Right lobe of liver (tissue), 6 donors: ENCODE results near the gene TRIO. TPM values are rescaled to one million over a fixed set of nuclear protein-coding genes. Genes with fewer than 3 reads are reported as not detected.

Source experiments
- ATAC-seq, 4 donors: fragments of 200-7000 bp; cut with Tn5 transposase; one replicate each; pipeline ENCODE4 v1.9.1; 2020; ENCODE audit warnings: mild to moderate bottlenecking in 4 of 4, moderate library complexity in 4 of 4
- DNase-seq, 3 donors: peaks; one replicate each; pipeline ENCODE4 v3.0.0-alpha.2; 2020
- H3K27ac ChIP-seq, 3 donors: fragments of 200-600 bp; one replicate each; pipeline ENCODE4 v1.8.0; 2022
- H3K27me3 ChIP-seq, 2 donors: fragments of 200-600 bp; one replicate each; pipeline ENCODE4 v1.8.0; 2022
- H3K36me3 ChIP-seq, 4 donors: fragments of 200-600 bp; sonication (generic) in 1 of 4; one replicate each; pipeline versions ENCODE4 v1.5.1 to v1.8.0; 2017 to 2022; ENCODE audit warnings: control low read depth in 1 of 4
- H3K4me1 ChIP-seq, 4 donors: fragments of 200-600 bp; sonication (generic) in 1 of 4; one replicate each; pipeline versions ENCODE4 v1.5.1 to v1.8.0; 2017 to 2022; ENCODE audit warnings: control low read depth in 1 of 4
- H3K4me3 ChIP-seq, 3 donors: fragments of 200-600 bp; one replicate each; pipeline ENCODE4 v1.8.0; 2022
- H3K9me3 ChIP-seq, 4 donors: fragments of 200-600 bp; sonication (generic) in 1 of 4; one replicate each; pipeline versions ENCODE4 v1.5.1 to v1.8.0; 2017 to 2022; ENCODE audit warnings: control low read depth in 1 of 4
- POLR2A ChIP-seq: fragments of 450-650 bp; IDR thresholded peaks from one replicate; pipeline ENCODE4 v1.6.1; 2017; ENCODE audit warnings: antibody characterized with exemption, mild to moderate bottlenecking
- WGBS: methylation state at CpG from one replicate; pipeline ENCODE4 v1.1.6; 2018; ENCODE audit warnings: low coverage, low lambda C conversion rate; ENCODE audit not compliant: insufficient coverage; ENCODE audit errors: missing lambda C conversion rate; 5-methylcytosine and 5-hydroxymethylcytosine counted together
- intact Hi-C, 2 donors: fragments of 100-400 bp; cut with DNase I; formaldehyde crosslinking; loops; one replicate each; pipeline versions ENCODE4 v1.11.2 to v1.14.1; 2022
- total RNA-seq, 6 experiments: library from RNA; depleted of rRNA in 2 of 6; stranded (reverse); fragments of >200 nt in 2 of 6; fragmentation: NEBNext Ultra II Directional in 3 of 6; extraction: Animal tissue kit (Norgen Biotek cat#: 25700) in 3 of 6; gene quantifications; one replicate each; pipeline versions ENCODE4 v1.1.0 to v1.2.4, GENCODE V29; 2016 to 2023
- TF ChIP-seq, protein P1 (sequence below), 4 donors: fragments of 200-600 bp in 3 of 4; fragments of 450-650 bp in 1 of 4; IDR thresholded peaks; one replicate each; pipeline versions ENCODE4 v1.5.1 to v1.8.0; 2016 to 2022; ENCODE audit warnings: antibody characterized with exemption in 4 of 4, mild to moderate bottlenecking in 2 of 4
- donor health status: DM: no; HTN: yes; CAD: no.
- donor health status: DM: no; HTN: no; CAD: no.
- donor health status: DM: no; HTN: no; CAD: no.
- donor health status: DM: no; HTN: yes; CAD: no.
- donor health status: DM: no; HTN: yes; CAD: no.

The TRIO gene
- total RNA-seq, 6 experiments from 2014 or later, result 34.7 to 63.5 (median 50.2) TPM

GRCh38 chr5:14376789-14377188, 233.6 kb downstream of the TRIO start:
- ATAC-seq (no peak), DNase-seq (no peak)
- no peaks in the 10 kb centered on the region for H3K27me3 ChIP-seq
- peaks cover 4 to 60% (median 21%) of the 10 kb centered on the region in 4 donors for H3K36me3 ChIP-seq
- intact Hi-C loops, result no loop called here
- H3K4me1 ChIP-seq, result no peaks in the 10 kb centered on the region
- H3K9me3 ChIP-seq, result no peaks in the 10 kb centered on the region
- no peak overlapping the region for H3K27ac ChIP-seq
- H3K4me3 ChIP-seq, result no peak overlapping the region
- 95% methylated on average over 3 of the region's 3 CpGs for WGBS
- TF ChIP-seq POLR2A, result no peak

DNA sequence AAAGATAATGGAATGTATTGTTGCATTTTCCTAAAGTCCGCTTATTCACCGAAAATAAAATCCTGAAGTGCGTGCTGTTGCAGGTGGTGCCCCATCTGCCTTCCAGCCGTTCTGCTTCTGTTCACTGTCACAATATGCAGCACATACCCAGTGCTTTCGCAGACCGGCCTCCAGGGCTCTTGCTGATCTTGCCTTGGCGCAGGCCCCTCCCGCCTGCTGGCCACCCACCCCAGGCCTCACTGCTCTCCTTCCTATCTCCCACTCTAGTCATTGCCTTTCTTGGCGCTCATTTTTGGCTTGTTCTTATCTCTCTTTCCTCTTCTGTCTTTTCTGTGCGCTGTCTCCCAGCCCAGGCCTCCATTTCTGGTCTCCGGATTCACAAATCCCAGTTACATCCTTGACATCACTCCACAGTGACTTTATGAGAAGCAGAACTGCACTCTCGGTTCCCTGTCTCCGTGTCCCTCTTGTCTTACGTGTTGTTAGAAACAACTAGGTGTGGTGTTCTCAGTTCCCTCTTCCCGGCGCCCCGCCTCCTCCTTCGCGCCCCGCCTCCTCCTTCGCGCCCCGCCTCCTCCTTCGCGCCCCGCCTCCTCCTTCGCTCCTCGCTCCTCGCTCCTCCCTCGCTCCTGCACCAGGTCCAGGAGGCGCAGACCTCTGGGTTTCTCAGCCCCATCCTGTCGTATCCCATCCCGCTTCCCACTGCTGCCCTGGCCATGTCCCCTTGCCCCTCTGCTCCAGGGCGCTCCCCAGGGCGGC, 236.8 kb downstream of the TRIO start:
- H3K4me3 ChIP-seq, result no peak overlapping the region
- intact Hi-C loops, result no loop called here
- H3K9me3 ChIP-seq, result no peaks in the 10 kb centered on the region
- ATAC-seq, result peak in 2 of 4 donors; percentile 30 to 31
- TF ChIP-seq, protein P1, sequence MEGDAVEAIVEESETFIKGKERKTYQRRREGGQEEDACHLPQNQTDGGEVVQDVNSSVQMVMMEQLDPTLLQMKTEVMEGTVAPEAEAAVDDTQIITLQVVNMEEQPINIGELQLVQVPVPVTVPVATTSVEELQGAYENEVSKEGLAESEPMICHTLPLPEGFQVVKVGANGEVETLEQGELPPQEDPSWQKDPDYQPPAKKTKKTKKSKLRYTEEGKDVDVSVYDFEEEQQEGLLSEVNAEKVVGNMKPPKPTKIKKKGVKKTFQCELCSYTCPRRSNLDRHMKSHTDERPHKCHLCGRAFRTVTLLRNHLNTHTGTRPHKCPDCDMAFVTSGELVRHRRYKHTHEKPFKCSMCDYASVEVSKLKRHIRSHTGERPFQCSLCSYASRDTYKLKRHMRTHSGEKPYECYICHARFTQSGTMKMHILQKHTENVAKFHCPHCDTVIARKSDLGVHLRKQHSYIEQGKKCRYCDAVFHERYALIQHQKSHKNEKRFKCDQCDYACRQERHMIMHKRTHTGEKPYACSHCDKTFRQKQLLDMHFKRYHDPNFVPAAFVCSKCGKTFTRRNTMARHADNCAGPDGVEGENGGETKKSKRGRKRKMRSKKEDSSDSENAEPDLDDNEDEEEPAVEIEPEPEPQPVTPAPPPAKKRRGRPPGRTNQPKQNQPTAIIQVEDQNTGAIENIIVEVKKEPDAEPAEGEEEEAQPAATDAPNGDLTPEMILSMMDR (IDR thresholded peaks at IDR 0.05), result no peak
- TF ChIP-seq POLR2A, result no peak
- peaks cover 4 to 68% (median 28%) of the 10 kb centered on the region in 4 donors for H3K36me3 ChIP-seq
- H3K27me3 ChIP-seq, result no peaks in the 10 kb centered on the region
- no peak for DNase-seq
- no peak overlapping the region for H3K27ac ChIP-seq
- WGBS, result 93% methylated on average over 33 of the region's 35 CpGs
- H3K4me1 ChIP-seq, result no peaks in the 10 kb centered on the region

GRCh38 chr5:14380712-14381111, 237.6 kb downstream of the TRIO start:
- DNase-seq (no peak), ATAC-seq (no peak)
- Histone ChIP-seq H3K27ac (no peak overlapping the region), H3K4me1 (no peaks in the 10 kb centered on the region), H3K9me3 (no peaks in the 10 kb centered on the region), H3K27me3 (no peaks in the 10 kb centered on the region), H3K4me3 (no peak overlapping the region), H3K36me3 (peaks cover 4 to 70% (median 28%) of the 10 kb centered on the region in 4 donors)
- 63% methylated on average over 4 of the region's 4 CpGs for WGBS
- no peak for TF ChIP-seq POLR2A
- TF ChIP-seq, protein P1 (IDR thresholded peaks at IDR 0.05), result no peak
- intact Hi-C loops, result no loop called here

- H3K4me3 ChIP-seq, result no peak overlapping the region
- TF ChIP-seq POLR2A, result no peak
- TF ChIP-seq, protein P1 (IDR thresholded peaks at IDR 0.05), result no peak
- no peaks in the 10 kb centered on the region for H3K9me3 ChIP-seq
- H3K4me1 ChIP-seq, result no peaks in the 10 kb centered on the region
- DNase-seq (no peak), ATAC-seq (no peak)
- H3K27ac ChIP-seq, result no peak overlapping the region
- H3K27me3 ChIP-seq, result no peaks in the 10 kb centered on the region
- peaks cover 4 to 69% (median 29%) of the 10 kb centered on the region in 4 donors for H3K36me3 ChIP-seq
- 100% methylated on average over 4 of the region's 4 CpGs for whole genome bisulfite sequencing
- intact Hi-C loops, result no loop called here
These were observed 239.5 kb downstream of the TRIO start for GRCh38 chr5:14382640-14383039.

GRCh38 chr5:14383923-14384322, 240.8 kb downstream of the TRIO start:
- ATAC-seq, result peak in 3 of 4 donors; percentile 29 to 72 (median 63)
- 68% methylated on average over 7 of the region's 11 CpGs for WGBS
- H3K36me3 ChIP-seq, result peaks cover 0 to 69% (median 28%) of the 10 kb centered on the region in 4 donors

More at GRCh38 chr5:14383923-14384322, 240.8 kb downstream of the TRIO start:
- DNase-seq, result no peak
- no peaks in the 10 kb centered on the region for H3K4me1 ChIP-seq
- intact Hi-C loops, result no loop called here
- no peak overlapping the region for H3K27ac ChIP-seq
- TF ChIP-seq POLR2A, result no peak
- TF ChIP-seq, protein P1 (IDR thresholded peaks at IDR 0.05), result no peak
- no peak overlapping the region for H3K4me3 ChIP-seq
- no peaks in the 10 kb centered on the region for H3K9me3 ChIP-seq
- H3K27me3 ChIP-seq, result no peaks in the 10 kb centered on the region
